HG03457 (cell line): ENCODE data around the gene C12orf56.
"Not testable (repeated sequence)": the region's sequence is repeated elsewhere in the genome, so short reads cannot be mapped to it uniquely, and the experiment has no call there.

Source experiments
- ATAC-seq: cut with Tn5 transposase; IDR thresholded peaks from one replicate; pipeline ENCODE4 v1.9.1; 2021; ENCODE audit warnings: moderate number of reproducible peaks; ENCODE audit not compliant: unreplicated experiment

The C12orf56 gene

DNA sequence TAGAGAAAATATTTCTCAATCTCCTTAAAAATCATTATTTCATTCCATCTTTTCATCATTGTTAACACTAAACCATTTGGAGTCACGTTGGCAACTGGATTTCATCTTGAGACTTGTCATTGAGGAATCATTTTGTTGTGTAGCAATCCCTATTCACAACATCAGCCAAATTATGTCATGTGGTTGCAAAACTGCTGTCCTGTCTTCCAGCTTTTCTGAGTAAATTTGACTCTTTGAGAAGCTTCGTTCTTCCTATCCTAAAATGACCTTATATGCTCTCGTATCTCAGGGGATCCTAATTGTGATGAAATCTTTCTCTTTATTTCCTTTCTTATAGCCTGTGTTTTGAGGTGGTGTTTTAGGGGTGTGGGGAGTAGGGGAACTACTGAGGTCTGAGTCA, 137.9 kb downstream of the C12orf56 start:
- no peak for ATAC-seq

DNA sequence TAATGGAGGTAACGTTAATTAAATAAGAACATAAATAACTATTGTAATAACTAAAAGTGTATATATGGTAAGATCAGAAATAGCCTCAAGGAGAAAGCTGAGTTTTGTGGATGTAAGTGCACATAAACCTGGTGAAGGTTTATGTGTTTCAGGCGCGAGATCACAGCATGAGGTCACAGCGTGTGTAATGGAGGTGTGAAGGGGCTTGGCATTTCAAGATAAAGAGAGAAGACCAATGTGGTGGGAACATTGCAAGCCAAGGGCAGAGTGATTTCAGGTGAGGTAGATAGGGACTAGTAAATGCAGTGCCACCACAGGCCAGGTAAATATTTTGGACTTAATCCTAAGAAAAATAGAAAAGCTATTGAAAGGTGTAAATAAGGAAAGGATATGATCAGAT, 146.7 kb downstream of the C12orf56 start:
- no peak for ATAC-seq

DNA sequence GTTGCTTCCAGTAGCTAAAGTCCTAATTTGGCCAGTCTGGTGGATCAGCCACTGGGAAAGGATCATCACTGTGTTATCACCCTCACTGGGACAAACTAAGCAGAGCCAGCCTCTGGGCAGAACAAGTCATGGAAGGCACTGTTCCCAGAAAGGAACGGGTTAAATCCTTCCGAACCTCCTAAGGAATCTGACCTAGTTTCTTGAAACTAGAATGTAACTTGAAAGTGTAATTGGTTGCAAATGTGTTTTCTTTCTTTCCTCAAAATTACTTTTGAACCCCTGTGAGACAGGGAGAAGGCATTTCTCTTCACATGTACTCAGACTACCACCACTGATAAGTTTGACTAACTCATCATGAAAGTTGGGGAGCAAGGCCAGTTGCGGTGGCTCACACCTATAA, 149.8 kb downstream of the C12orf56 start:
- ATAC-seq = no peak

DNA sequence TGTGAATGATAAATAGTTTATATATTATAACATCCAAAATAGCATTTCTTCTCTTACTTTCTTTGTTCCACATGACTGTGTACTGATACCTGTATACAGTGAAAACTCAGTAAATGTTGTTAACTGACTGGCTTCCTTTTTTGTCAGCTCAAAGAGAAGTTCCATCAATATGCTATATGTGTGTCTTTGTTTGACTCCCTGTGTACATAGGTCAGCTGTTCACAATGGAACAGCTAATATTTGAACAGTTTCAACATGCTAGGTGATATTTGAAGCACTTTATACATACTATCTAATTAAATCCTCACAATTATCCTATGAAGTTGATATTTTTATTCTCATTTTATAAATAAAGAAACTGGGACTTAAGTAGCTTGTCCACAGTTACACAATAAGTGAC, 153.2 kb downstream of the C12orf56 start:
- no peak for ATAC-seq

DNA sequence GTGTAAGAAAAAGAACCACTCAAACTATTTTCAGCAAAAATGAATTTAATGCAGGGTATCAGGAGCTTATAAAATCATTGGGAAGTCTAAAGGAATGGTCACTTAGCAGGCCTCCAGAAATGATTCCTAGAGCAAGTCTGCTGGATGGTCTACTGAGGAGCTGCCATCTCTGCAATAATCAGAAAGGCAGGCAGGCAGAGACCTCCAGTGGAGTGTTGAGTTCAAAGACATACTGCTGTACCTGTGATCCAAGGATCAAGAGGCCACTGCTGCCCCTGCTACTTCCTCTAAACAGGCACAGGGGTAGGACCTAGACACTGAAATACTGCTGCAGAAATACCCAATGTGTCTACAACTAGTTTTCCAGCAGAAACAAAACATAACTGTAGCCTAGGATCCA, 154.0 kb downstream of the C12orf56 start:
- ATAC-seq = no peak

DNA sequence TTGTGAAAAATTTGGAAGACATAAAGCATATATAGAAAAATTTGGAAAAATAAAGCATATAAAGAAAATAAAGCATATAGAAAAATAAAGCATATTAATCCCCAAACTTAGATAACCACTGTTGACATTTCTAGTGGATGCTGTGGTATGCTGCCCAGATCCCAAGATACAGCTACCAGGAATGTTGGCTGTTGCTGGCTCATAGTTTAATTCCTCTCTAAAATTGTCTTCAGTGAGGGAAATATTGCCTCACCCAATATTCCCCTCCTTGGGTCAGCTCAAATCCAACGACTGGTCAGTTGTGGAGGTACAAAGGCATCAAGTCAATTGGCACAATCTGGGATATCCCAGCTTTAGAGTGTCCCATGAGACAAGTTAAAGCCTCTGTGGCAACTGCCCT, 158.4 kb downstream of the C12orf56 start:
- no peak for ATAC-seq

DNA sequence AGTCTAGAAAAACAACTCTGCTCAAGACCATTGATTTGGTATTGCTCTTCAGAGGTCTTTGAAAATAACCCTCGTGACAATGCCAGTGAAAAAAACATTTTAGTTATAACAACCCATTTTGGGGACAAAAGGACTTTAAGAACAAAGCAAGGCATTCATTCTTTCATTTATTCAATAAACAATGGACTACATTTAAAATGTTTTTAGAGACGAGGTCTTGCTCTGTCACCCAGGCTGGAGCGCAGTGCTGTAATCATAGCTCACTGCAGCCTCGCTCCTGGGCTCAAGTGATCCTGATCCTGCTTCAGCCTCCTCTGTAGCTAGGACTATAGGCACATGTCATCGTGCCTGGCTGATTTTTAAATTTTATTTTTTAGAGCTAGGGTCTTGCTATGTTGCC, 160.8 kb downstream of the C12orf56 start:
- ATAC-seq = no peak

DNA sequence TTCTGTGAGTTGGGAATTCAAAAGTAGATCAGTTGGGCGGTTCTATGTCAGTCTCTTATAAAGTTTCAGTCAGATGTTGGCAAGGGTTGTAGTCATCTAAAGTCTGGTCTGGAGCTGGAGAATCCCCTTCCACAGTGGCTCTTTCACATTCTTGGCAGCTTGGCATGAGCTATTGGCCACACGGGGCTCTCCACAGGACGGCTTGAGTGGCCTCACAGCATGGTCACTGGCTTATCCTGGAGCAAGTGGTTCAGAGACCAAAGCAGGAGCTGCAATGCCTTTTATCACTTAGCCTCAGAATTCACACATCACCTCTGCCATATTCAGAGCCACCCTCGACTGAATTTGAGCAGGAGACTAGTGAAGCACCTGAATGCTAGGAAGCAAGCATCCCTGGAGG, 161.3 kb downstream of the C12orf56 start:
- no peak for ATAC-seq

DNA sequence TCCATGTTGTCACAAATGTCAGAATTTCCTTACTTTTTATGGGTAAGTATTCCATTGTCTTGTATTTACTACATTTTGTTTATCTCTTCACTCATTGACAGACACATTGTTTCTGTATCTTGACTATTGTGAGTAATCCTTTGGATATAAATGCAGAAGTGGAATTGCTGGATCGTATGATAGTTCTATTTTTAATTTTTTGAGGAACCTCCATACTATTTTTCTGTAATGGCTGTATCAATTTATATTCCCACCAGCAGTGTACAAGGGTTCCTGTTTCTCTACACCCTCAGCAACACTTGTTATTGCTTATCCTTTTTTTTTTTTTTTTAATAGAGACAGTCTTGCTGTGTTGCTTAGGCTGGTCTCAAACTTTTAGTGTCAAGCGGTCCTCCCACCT, 164.9 kb downstream of the C12orf56 start:
- ATAC-seq = no peak

DNA sequence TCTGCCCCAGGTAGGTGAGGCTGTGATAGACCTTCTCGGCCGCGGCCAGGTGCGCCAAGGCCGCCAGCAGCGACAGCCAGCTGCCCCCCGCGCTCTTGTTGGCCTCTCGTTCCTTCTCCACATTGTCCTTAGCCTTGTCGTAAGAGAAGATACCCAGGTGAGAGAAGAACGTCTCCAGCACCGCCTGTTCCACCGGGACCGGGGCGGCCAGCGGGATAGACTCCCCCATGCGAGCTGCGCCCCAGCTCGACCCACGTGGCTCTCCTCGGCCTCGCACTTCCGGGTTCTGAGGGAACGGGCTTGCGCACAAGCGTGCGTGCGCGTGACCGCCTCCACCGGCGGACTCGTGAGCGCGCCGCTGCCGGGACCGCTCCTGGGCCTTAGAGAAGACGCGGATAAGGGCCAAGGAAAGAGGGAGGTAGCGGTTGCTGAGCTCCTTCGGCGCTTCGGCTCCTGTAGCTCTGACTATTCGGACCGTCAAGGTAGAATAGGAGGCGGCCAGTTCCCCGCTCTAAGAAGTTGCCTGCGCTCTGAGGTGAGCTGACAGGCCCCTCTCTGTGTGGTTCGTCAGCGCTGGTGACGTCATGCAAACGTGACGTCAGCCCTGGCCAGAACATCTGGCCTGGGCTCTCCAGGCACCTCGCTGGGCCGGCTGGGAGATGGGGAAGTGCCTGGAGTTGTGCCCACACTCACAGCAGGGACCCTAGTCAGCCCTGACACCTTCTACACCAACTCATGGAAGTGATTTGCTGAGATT, 168.4 kb downstream of the C12orf56 start, which contains the start of gene KICS2:
KICS2 (minus strand) TSS at position 288 of the 757 bp plus-strand sequence; CDS start at position 229, 59 bp downstream.
- ATAC-seq = peak; percentile 95

DNA sequence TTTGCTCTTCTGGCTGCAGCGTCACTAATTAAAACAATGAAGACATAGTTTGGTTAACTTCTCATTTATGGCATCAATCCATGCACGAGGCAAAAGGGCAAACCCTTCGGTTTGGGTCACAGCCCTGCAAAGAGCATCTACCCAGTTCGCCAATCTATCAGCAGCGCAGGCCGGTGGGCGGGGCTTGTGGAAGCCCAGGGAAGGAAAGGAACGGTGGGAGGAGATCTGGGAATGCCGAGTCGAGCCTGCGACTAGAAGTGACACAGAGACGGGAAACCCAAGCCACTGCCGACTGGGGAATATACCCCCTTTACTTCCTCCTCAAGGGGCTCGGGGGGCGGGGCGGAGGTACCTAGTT, 168.9 kb downstream of the C12orf56 start:
- peak; percentile 20 for ATAC-seq

DNA sequence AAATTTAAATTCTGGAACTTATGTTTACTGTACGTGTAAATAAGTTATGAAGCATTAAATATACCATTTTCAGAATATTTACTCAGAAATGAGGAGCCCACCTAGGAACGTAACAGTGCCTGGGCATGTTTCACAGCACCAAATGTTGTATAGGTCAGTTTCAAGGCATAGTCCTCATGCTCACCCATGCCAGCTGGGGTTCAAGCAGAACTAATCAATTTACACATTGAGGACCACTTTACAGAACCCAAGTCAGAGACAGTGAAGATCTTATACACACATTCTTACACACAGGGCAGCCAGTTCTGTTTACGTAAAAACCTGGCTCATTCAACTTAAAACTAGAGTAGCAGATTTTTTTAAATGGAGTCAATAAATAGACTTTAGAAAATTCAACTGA, 170.5 kb downstream of the C12orf56 start:
- no peak for ATAC-seq

DNA sequence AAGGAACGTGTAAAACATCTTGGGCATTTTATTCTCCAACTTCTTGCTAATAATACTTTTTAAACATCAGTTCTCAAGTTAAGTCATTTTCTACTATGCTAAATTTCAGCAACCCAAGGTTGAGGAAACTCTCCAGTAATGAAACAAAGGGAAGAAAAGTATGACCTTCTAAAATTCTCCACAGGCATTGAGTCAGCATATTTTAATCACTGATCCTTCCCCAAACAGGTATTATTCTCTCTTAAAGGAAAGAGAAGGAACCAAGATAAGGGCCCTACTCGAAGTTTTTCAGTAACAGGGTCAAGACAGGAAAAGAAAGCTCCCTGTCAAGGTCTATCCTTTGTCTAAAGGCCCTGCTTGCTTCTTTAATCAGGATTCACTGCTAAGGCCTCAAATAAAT, 171.4 kb downstream of the C12orf56 start:
- no peak for ATAC-seq

DNA sequence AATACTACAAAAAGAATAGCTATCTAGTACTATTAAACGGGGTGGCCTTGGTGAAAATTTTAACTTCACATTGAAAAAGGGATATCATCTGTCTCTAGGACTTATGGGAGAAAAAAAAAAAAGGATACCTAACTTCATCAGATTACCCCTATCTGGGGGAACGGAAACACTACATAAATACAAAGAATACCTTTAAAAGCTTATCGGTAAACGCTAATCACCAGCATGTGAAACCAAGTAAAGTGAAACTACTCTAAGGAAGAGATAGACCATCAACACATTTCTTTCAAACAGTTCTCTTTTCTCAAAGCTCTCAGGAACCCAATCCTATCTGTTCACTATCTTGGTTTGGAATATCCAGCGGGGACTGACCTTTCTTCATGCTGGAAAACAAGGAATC, 172.0 kb downstream of the C12orf56 start:
- ATAC-seq = no peak

DNA sequence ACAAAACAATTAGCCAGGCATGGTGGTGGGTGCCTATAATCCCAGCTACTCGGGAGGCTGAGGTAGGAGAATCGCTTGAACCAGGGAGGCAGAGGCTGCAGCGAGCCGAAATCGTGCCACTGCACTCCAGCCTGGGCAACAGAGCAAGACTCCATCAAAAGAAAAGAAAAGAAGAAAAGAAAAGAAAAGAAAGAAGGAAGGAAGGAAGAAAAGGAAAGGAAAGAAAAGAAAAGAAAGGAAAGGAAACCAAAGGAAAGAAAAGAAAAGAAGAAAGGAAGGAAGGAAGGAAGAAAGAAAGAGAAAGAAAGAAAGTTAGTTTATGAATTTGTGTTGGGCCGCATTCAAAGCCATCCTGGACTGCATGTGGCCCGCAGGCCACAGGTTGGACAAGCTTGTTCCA, 172.9 kb downstream of the C12orf56 start:
- not testable (repeated sequence) for ATAC-seq

DNA sequence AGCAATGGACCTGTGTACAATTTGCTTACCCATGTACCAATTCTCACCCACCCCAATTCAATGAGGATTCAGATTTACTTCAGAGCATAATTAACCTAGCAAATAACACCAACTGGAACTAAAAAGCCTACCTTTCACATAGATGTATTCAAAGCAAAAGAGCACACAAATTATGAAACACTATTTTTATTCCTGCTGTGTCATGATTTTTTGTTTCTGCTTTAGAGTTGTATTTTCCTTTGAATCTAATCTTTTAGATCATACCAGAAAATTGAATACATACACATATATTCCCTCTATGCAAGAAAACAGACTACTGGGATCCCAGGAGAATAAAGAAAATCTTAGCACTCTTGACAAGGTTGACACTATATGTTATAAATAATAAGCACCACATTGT, 174.3 kb downstream of the C12orf56 start:
- no peak for ATAC-seq
